Measurements from ENCODE around the gene COL16A1.

Gene COL16A1

DNA sequence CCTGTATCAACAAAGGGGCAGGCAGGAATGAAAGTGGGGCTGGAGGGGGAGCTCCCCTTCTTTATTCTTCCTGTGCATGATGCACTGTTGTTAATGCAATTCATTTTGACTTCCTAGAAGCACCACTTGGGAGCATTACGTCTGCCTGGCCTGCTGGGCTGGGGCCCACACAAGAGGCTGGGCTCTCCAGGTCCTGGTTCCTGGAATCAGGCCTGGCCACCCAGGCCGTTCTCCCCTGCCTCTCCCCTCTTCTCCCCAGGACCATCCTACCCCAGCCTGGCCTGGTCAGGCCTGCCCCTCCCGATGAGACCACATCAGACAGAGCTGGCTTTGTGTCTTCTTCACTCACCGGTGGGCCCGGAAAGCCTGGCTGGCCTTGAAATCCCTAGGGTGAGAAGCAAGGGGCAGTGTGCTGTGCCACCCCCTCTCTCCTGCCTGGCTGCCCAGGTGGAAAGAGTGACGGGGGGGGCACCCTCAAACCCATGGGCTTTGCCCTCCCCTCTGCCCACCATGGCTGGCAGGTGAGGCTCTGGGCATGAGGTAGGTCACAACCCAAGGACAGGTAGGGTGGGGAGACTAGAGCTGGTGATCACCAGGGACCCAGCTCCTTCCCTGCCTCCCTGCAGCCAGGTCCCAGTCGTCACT is 38.5 kb downstream of the COL16A1 start:
- no peak for DNase-seq (ENCODE audit: low read depth)

DNA sequence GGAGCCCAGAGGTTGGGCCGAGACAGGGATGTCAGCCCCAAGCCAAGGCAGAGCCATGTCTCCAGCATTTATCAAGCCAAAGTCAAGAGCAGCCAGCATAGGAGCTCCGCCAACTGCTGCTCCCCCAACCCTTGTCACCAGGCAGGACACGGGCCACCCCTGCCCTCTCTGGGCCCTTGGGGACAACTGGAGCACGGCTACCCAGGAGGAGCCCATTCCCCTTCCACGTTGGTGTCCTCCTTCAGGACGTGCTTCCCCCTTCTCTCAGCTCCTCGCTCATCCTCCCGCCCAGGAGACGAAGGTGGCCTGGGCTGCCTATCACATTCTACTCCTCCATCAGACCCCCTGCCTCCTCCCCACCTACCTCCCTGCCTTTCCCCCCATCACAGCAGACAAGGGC is 39.3 kb downstream of the COL16A1 start:
- no peak for DNase-seq (ENCODE audit: low read depth)

DNA sequence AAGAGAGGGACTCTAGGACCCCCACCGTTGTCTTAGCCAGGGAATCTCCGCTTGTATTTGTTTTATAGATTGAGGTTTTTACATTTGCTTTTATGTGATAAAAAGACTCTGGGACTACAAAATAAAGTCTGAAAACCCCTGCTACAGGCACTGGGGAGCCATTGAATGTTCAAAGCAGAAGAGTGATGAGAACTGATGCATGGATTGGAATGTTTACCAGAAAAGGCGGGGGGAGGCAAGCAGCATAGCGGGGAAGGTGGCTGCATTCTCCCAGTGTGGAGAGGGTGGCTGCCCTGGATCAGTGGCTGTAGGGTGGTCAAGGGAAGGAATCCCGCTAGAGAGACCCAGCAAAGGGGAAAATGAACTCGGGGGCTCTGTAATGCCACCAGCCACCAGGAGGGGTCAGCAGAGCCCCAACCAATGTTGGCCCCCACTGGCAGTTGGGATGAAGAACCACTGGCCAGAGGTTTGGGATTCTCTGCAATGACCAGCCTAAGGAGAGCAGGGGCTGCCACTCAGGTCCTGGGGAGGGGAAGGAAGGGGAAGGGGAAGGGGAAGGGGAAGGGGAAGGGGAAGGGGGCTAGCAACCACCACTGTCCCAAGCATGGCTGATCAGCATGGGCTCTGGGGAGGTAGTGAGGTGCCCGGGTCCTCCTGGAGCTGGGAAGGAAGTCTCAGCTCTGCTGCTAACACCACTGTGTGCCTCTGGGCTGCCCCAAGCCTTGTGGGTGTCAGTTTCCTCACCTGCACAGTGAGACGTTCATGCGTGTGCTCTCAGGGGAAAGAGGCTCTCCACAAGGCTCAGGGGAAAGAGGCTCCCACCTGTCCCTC is 40.0 kb downstream of the COL16A1 start:
- peak; percentile 50 for DNase-seq (ENCODE audit: low read depth)

DNA sequence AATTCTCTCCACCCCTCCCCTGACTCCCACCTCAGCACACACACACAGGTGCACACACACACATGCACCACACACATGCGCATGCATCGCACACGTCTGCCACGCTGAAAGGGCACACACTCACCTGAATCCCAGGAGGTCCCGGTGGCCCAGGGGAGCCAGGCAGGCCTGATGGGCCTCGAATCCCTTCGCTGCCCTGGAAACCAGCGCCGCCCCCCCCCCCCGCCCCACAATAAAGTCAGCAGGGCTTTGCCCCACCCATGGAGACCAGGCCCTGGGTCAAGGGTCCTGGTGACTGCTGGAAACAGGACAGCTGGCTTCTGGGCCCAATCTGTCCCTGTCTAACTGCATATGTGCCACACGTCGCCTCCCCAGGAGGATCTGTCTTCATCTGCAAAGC is 41.4 kb downstream of the COL16A1 start:
- no peak for DNase-seq (ENCODE audit: low read depth)

DNA sequence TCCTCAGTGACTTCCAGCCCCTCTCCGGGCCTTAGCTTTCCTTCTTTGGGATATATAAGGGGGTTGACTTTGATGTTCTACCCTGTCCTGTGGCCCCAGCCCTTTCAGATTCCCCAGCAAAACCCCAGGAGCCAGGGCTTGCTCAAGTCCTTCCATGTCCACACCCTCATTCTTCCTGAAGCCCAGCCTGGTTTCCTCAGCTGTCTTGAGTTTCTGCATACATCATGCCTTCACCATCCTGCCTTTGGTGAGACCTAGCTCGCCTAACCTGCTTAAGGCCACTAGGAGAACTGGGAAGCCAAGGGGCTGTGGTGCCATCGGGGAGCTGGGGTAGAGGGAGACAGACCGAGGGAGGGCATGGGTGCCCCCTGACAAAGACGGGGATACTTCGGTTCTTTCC is 42.0 kb downstream of the COL16A1 start:
- no peak for DNase-seq (ENCODE audit: low read depth)

DNA sequence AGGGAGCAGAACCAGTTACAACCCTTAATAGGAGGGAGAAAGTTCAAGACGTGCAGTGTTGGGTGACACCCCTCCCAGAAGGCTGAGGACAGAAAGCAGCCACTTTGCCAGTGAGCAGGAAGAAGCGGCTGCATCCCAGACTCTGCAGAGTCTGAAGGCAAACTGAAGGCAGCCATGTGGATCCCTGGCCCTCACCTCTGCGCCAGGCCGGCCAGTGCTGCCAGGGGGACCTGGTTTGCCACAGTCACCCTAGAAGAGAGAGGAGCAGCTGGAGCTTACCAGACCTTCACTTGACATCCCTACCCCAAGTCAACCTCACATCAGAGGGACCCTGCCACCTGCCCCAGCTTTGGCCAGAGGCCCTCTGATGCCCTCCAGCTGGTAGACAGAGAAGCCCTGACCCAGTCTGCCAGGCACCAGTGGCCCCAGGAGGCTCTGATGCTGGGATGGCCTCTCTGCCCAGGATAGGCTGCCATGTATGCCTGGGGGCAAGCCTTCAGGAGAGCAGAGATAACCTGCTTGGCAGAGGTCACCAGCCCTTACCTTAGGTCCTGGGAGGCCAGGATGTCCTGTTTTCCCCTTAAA is 42.9 kb downstream of the COL16A1 start:
- no peak for DNase-seq (ENCODE audit: low read depth)

DNA sequence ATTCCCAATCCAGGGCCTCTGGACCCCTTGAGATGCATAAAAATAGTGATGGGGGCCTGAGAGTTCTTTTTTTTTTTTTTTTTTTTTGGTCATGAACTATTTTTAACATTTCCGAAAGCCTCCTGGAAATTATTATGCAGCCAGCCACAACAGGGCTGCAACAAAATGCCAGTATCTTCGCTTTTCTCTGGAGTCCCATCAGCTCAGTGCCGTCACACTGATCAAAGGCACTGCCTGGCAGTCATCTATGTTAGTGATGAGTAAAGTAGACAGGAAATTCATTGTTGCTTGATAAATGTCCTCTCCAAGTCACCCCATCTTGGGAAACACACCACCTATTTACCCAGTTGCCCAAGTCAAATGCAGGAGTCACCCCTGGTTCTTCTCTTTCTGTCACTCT is 43.9 kb downstream of the COL16A1 start:
- no peak for DNase-seq (ENCODE audit: low read depth)

DNA sequence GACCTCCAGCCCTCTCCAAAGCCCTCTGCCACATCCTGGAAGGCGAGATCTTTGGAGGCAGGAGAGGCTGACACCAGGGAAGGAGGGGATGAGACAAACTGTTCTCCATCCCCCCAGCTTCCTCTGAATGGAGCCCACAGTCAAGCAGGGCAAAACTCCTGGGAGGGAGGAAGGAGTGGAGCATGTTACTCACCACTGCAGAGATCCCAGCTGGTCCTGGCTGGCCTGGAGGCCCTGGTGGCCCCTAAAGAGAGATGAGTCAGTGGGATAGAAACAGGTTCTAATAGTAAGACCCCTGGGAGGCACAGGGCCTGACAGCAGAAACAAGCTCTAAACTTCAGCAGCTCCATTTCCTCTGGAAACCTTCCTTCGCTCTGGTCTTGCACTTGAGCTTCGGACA is 45.1 kb downstream of the COL16A1 start:
- DNase-seq (ENCODE audit: low read depth), result no peak

DNA sequence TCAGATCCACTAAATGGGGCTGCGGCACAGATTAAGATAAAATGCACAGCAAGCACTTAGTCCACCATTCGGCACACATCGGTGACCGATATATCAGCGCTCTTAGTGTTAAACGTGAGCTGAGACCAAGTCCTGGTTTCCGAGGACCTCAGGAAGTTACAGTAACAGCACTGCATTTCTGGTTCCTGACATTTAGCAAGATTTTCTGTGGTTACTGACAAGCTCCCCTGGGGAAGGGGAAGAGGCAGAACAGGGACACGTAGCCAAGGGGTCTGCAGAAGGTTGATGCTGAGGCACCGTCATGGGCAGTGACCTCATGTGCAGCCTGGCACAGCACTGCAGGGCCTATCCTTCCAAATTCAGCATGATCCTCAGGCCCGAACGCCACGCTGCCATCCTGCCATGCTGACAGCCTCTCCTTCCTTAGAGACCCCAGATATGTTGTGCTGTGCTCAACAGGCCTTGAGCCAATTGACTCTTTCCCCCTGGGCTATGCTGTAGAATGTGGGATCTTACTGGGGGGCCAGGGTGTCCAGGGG is 45.8 kb downstream of the COL16A1 start:
- no peak for DNase-seq (ENCODE audit: low read depth)

DNA sequence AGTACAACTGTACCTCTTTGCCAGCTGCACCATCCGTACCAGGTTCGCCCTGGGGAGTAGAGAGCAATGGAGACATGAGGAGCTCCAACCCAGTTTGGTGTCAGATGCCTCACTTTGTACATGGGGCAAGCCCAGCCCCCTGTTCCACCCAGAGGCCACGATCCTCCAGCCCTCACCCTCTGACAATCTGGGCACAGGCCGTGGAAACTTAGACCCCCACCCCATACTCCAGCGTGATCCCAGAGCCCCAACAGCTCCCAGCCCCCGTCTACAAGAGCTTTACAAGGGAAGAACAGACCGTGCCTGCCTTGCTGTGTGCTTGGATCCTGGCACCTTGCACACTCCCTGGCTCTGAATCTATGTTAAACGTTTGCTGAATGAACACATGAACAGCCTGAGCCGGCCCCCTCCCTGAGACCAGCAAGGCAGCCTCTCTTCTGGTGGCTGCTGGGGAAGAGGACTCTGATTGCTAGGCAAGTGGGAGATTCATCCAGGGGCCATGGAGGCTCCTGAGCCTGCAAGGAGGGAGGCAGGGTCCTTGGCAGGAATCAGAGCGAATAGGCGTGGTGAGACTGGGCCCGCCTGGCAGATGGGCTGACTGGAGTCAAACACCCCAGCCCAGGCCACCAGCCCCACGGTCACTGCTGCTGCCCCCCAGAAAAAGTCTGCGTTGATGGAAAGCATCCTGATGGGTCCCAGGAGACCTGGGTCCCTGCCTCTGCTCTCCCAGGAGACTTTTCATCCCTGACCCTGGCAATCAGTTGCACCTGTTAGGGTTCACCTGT is 46.6 kb downstream of the COL16A1 start:
- no peak for DNase-seq (ENCODE audit: low read depth)

DNA sequence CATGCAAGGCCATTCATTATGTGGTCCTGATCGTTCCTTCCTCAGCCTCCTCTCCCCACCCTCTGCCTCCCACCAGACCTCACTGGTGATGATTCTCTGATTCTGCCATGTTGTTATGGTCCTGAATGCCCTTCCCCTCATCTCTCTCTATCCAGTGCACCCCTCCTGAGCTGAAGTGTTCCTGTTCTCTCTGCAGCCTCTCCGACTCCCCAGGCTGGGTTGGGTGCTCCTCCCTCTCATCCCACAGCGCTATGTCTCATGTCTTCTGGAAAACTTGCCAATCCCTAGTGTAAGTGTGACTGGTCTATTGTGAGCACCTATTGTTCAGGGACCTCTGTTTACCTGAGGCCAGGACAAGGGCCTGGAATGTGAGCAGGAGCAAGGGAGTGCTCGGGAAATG is 48.1 kb downstream of the COL16A1 start:
- no peak for DNase-seq (ENCODE audit: low read depth)

DNA sequence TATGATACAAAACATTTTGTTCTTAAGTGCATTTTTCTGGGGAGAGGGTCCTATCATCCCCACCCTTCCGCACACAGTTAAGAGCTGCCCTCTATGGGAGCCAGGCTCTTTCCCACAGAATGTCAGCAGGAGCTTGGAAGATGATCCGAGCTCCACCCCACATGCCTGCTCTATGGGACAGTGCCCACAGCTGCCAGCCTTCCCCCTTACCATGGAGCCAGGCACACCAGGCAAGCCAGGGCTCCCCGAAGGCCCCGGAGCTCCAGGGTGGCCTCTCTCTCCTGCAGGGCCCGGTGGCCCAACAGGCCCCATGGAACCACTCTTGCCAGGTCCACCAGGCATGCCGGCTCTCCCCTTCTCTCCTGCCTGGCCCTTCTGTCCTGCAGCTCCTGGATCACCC is 48.7 kb downstream of the COL16A1 start:
- no peak for DNase-seq (ENCODE audit: low read depth)

DNA sequence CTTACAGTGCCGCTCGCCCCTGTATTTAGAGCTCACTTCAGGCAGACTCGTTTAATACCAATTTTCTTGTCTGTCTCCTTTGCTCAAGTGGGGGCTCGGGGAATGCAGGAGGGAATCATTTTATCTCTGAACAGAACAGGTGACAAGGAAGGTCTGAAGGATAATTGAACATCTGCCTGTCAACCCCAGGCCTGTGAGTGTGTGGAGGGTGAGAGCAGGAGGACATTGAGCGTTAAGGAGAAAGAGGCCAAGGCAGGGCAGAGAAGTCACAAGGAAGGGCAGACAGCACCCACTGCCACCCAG is 49.4 kb downstream of the COL16A1 start:
- no peak for DNase-seq (ENCODE audit: low read depth)

DNA sequence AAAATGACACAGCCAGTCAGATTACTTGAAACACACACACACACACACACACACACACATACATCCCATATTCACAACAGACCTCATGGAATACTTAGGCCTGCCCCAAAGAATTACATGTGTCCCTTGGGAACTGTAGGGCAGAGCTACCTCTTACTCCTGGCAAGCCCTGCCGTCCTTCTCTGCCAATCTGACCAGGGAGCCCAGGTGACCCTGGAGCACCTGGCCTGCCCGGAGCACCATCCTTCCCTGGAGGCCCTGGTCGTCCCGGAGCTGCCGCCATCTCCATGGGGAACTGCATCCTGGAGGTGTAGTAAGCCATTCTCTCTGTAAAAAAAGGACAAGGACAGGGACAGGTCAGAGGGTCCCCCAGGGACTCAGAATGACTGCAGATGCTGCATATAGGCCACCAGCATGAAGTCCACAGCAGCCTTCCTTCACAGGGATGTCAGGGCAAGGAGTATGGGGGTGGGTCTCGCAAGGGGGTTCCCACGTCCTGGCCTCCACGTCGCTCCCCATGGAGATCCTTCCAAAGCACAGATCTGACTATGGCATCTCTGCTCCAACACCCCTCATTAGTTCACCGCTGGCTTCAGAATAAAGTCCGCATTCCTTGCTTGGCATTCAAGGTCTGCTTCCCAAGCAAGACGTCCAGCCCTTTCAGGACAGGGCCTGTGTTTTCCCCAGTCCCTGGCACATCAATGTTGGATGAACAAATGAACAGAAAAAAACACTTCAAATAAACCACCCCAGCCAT is 49.9 kb downstream of the COL16A1 start:
- no peak for DNase-seq (ENCODE audit: low read depth)

DNA sequence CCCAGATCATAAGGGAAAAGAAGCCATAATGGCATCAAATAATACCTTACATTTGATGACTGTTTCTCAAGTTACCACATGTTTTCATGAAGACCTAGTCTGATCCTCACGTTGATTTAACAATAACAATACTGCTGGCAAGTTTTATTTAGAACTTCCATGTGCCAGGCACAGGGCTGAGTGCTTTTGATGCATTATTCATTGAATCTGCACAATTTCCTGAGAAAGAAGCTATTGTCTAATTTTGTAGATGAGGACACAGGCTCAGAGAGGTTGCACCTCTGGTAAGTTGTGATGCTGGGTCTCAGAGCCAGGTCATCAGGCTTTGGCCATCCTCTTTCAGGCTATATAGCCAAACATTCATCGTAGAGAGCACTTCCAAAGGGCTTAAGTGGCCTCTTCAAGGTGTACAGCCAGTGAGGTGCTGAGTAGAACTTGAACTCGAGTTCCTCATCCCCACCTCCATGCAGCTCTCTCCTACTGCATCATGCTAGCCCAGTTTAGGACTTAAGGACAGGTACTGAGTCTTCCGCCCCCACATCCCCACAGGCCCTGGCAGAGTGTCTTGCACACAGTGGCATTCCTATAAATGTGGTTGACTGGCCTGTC is 50.8 kb downstream of the COL16A1 start:
- DNase-seq (ENCODE audit: low read depth), result no peak

DNA sequence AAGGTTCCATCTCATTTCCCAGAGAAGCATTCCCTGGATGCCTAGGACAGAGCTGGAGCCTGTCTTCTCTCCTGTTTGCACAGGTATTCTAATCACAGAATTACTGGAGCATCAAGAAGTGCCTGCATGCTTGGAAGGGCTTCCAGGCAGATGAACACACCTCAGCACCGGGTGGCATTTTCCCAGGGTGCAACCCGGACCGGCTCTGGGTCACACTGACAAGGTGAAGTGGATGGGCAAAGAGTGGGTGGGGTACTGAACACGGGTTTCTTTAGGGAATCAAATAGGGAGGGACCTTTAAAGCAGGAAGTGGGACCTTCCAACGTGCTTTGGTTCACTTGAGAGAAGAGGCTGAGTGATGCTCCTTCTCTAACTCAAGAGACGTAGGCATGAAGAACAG is 52.1 kb downstream of the COL16A1 start:
- DNase-seq (ENCODE audit: low read depth), result no peak

DNA sequence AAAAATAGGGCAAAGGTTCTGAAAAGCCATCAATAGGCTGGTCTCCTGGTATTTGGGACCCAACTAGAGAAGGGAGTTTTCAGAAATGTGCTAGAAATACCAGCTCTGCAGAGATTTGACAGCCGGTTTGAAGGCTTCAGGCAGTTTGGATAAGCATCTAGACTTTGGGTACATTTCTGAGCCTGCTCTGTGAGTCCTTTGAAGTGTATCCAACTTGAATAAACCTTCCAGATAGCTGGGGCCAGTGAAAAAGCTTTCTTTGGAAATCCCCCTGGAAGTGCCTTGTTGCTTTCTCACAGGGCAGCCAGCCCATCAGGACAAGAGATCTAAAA is 52.8 kb downstream of the COL16A1 start:
- DNase-seq (ENCODE audit: low read depth), result no peak

DNA sequence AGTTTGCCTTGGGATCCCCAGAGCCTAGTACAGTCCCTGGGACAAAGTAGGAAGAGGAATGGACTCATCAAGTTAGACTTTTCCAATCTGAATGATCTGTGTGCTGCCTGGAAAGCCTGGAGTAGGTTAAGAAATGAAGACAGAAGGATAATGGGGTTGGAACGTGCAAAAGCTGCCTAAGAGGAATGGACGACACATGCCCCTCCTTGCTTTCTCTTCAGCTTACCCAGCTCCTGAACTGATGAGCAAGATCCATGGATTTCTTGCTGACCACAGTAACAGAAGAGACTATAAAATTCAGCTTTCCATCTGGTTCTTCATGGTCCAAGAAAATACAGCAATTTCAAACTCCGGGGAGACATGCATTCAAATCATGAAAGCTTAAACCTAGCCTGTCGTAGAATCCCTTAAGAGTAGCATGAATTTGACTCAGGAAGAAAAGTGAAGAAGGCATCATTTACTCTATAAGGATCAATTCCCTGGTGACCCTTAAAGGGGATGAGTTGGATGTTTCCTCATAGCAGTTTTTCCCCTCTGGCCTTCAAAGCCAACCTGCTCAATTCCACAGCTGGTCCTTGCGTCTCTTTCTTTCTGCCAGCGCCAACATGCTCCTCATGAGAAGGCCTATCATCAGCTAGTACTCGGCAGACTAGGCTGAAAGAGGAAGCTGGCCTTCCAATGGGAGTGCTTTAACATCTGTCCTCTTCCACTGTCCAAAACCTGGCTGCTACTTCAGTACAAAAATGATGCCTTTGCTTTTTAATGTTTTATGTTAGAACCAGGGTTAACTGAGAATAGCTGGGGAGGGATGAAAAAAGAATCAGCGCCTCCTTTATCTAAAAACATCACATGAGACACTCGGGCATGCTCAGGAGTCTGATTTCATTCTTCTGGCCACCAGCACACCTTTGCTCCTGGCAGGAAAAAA is 53.4 kb downstream of the COL16A1 start:
- DNase-seq (ENCODE audit: low read depth), result no peak

DNA sequence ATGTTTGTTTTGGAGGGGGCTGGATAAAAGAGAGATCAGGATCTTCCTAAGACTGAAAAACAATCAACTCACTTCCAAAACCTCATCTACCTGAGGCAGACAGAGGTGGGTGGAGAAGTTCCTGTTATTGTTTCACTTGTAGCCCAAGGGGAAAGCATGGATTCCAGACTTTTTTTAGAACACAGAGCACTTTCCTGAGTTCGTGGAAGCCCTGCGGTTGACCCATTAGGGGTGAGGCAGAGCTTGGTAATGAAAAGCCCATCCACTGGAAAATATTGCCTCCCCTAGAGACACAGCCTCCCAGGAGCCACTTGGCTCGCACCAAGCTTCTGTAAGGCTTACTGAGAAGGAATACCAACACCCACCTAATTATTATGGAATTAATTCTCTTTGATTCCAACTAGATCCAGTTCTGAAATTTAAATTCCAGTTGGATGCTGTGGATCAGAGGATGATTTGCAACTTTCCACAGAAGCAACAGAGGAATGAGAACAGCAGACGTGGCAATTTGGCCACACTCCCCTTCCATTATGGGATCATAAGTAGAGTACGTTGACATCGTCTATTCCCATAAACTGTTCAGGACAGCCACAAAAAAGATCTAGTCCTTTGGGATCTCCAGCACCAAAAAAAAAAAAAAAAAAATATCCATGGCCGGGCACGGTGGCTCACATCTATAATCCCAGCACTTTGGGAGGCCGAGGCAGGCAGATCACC is 55.0 kb downstream of the COL16A1 start:
- DNase-seq (ENCODE audit: low read depth), result no peak

DNA sequence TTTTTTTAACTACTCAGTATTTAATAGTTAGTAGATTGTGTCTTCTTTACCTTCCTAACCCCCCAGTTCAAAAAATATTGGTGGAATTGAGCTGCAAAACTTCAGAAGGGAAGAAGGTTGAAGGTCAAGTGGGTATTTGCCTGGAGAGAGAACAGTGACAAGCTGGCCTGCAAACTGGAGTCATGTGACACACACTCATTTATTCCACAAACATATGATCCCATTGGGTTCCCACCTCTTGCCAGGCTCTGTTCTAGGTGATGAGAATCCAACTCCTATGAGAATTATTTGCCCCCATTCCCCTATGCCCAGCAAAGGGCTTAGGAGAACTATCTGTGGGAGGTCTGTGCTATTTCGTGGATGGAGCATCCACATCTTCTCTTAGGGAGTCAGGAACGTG is 55.6 kb downstream of the COL16A1 start:
- DNase-seq (ENCODE audit: low read depth), result no peak
